Measurements from ENCODE around the gene EPHB1. TPM values are rescaled to one million over a fixed set of nuclear protein-coding genes. Genes with fewer than 3 reads are reported as not detected.

EPHB1 gene
- total and polyA plus RNA-seq, 2 donors (not counting 3 experiments of a cell fraction or from before 2014, with no cell fraction given): 1.3 to 5.2 TPM

DNA sequence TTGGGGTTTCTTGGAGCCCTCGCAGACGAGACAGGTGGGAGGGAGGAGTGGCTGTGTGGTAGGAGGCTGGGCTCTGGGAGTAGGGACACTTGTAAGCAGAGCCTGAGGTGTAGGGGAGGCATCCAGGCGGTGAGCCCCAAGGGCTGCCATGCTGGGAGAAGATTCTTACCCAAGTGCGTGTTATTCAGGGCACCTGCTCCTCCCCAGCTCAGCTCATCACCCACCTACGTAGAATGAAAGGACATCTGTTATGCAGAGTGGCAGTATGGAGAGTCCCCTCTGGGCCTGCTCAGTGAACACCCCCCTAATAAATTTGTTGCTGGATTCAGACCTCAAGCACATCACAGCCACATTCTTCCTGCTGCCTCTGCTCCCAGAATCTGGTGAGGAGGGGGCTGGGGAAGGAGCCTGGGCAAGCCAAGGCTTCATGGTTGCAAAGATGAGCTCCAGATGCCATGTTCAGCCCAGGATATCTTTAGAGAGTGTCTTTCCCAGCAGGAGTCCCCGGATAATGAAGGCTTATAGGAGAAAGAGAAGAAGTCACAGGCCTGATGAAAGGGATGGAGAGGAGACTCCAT lies 261.8 kb downstream of the EPHB1 start:
- Histone ChIP-seq H3K36me3 (ENCODE audit: control insufficient read depth in 2 of 2, extremely low read depth in 1 of 2, insufficient read depth in 2 of 2, low read length in 2 of 2) (no peaks in the 10 kb centered on the region), H2AFZ (ENCODE audit: low read depth, low read length) (no peak overlapping the region), H4K20me1 (replicated peaks; ENCODE audit: control insufficient read depth, extremely low read depth, insufficient read depth, low read length) (no peaks in the 10 kb centered on the region), H3K9ac (replicated peaks; ENCODE audit: extremely low read depth, insufficient read depth, low read length) (no peak overlapping the region), H3K4me3 (replicated peaks in 1 of 3; ENCODE audit: insufficient read depth in 1 of 3, low read depth in 1 of 3, low read length in 3 of 3) (no peak overlapping the region), H3K9me1 (replicated peaks; ENCODE audit: control insufficient read depth, extremely low read depth, insufficient read depth, low read length) (no peaks in the 10 kb centered on the region), H3K4me1 (ENCODE audit: control insufficient read depth, extremely low read depth, insufficient read depth, low read length) (no peaks in the 10 kb centered on the region), H3K4me2 (ENCODE audit: insufficient read depth, low read length) (no peak overlapping the region), H3K79me2 (ENCODE audit: control insufficient read depth, insufficient read depth, low read length) (no peaks in the 10 kb centered on the region), H3K27ac (ENCODE audit: insufficient read depth, low read depth, low read length) (no peak overlapping the region), H3K9me3 (replicated peaks; ENCODE audit: control insufficient read depth, insufficient read depth, low read length) (no peaks in the 10 kb centered on the region), H3K27me3 (ENCODE audit: control insufficient read depth in 2 of 2, insufficient read depth in 2 of 2, low read length in 2 of 2) (no peaks in the 10 kb centered on the region)
- FAIRE-seq: no peak
- CTCF ChIA-PET: no interaction called here
- POLR2A ChIA-PET: no interaction called here
- TF ChIP-seq POLR2A (IDR thresholded peaks at IDR 0.05; ENCODE audit: low read depth, low read length): no peak
- TF ChIP-seq POLR2AphosphoS5 (IDR thresholded peaks at IDR 0.05; ENCODE audit: insufficient read depth, low read depth, low read length): no peak
- TF ChIP-seq JUN (IDR thresholded peaks at IDR 0.05; ENCODE audit: borderline replicate concordance, insufficient read depth, insufficient read length, low read depth): no peak
- TF ChIP-seq, protein P1, sequence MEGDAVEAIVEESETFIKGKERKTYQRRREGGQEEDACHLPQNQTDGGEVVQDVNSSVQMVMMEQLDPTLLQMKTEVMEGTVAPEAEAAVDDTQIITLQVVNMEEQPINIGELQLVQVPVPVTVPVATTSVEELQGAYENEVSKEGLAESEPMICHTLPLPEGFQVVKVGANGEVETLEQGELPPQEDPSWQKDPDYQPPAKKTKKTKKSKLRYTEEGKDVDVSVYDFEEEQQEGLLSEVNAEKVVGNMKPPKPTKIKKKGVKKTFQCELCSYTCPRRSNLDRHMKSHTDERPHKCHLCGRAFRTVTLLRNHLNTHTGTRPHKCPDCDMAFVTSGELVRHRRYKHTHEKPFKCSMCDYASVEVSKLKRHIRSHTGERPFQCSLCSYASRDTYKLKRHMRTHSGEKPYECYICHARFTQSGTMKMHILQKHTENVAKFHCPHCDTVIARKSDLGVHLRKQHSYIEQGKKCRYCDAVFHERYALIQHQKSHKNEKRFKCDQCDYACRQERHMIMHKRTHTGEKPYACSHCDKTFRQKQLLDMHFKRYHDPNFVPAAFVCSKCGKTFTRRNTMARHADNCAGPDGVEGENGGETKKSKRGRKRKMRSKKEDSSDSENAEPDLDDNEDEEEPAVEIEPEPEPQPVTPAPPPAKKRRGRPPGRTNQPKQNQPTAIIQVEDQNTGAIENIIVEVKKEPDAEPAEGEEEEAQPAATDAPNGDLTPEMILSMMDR (IDR thresholded peaks at IDR 0.05; ENCODE audit: extremely low read depth in 1 of 2, insufficient read depth in 1 of 2, low read depth in 1 of 2, low read length in 2 of 2): no peak
- no peak for TF ChIP-seq GATA2 (IDR thresholded peaks at IDR 0.05; ENCODE audit: insufficient read depth, insufficient read length, low read depth, low read length)
- no peak for TF ChIP-seq EZH2 (IDR thresholded peaks at IDR 0.05; ENCODE audit: borderline replicate concordance, low read depth, low read length, severe bottlenecking)
- TF ChIP-seq, protein P2, sequence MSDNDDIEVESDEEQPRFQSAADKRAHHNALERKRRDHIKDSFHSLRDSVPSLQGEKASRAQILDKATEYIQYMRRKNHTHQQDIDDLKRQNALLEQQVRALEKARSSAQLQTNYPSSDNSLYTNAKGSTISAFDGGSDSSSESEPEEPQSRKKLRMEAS (IDR thresholded peaks at IDR 0.05; ENCODE audit: insufficient read depth, insufficient read length): no peak
- no peak for TF ChIP-seq MYC (IDR thresholded peaks at IDR 0.05; ENCODE audit: low read depth, low read length)
- no peak for TF ChIP-seq FOS (IDR thresholded peaks at IDR 0.05; ENCODE audit: borderline replicate concordance, insufficient read depth, low read length)
- dilution Hi-C loops (cut with MboI; ENCODE audit: extremely low pct_ligation_motif_present, low sequenced_read_pairs) (no loop called here), intact Hi-C loops (cut with micrococcal nuclease) (no loop called here)
- no peak for DNase-seq (ENCODE audit: low read depth, low spot score)
- BruUV-seq (replicated peaks): no TSS peak
